ENCODE data around the gene RTN3.

Gene RTN3

DNA sequence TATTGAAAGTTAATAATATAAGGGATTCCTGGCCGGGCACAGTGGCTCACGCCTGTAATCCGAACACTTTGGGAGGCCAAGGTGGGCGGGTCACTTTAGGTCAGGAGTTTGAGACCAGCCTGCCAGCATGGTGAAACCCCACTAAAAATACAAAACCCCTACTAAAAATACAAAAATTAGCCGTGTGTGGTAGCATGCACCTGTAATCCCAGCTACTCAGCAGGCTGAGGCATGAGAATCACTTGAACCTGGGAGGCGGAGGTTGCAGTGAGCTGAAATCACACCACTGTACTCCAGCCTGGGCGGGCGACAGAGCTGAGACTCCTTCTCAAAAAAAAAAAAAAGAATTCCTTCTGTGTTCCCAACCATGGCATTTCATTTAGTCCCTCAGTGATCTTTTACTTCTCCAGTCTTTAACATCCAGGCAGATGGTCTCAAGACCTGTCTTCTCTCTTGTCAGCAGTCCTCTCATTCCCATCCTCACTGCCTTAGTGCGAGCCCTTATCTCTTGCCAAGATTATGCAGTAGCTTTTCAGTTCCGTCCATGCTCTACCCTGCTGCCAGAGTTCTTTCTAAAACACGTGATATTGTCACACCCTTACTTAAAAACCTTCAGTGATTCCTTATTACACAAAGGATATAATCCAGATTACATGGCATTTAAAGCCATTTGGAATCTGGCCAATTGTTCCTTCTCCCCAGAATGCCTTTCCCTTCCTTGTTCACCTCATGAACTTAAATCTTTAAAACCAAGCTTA, 17.9 kb downstream of the RTN3 start:
- Histone ChIP-seq H2AFZ (ENCODE audit: low read depth, low read length, severe bottlenecking) (no peak overlapping the region), H3F3A (ENCODE audit: insufficient read depth) (0 out of 2 replicates have a peak, but pooled peaks cover 3% of the 10 kb centered on the region), H3K4me2 (ENCODE audit: low read depth, low read length, poor library complexity, severe bottlenecking) (no peak overlapping the region), H3K4me3 (ENCODE audit: insufficient read depth, low read length, poor library complexity, severe bottlenecking) (no peak overlapping the region), H3K9me3 (ENCODE audit: insufficient read depth, low read length) (no peaks in the 10 kb centered on the region), H3K79me2 (ENCODE audit: insufficient read depth, low read length) (peaks cover 87% of the 10 kb centered on the region), H3K27me3 (ENCODE audit: low read length) (no peaks in the 10 kb centered on the region), H3K9me2 (replicated peaks; ENCODE audit: insufficient read depth, low read length) (no peaks in the 10 kb centered on the region), H4K20me1 (ENCODE audit: low read depth, low read length) (peaks cover 6% of the 10 kb centered on the region; the same call in 1 of the 2 replicates), H3K9ac (ENCODE audit: low read length) (no peak overlapping the region), H3K36me3 (ENCODE audit: low read length) (no peaks in the 10 kb centered on the region), H3K27ac (ENCODE audit: low read depth, low read length) (no peak overlapping the region)
- TF ChIP-seq EZH2phosphoT487 (conservative IDR thresholded peaks at IDR 0.05; ENCODE audit: low read length), result no peak
- TF ChIP-seq, protein P1, sequence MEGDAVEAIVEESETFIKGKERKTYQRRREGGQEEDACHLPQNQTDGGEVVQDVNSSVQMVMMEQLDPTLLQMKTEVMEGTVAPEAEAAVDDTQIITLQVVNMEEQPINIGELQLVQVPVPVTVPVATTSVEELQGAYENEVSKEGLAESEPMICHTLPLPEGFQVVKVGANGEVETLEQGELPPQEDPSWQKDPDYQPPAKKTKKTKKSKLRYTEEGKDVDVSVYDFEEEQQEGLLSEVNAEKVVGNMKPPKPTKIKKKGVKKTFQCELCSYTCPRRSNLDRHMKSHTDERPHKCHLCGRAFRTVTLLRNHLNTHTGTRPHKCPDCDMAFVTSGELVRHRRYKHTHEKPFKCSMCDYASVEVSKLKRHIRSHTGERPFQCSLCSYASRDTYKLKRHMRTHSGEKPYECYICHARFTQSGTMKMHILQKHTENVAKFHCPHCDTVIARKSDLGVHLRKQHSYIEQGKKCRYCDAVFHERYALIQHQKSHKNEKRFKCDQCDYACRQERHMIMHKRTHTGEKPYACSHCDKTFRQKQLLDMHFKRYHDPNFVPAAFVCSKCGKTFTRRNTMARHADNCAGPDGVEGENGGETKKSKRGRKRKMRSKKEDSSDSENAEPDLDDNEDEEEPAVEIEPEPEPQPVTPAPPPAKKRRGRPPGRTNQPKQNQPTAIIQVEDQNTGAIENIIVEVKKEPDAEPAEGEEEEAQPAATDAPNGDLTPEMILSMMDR (IDR thresholded peaks at IDR 0.05; ENCODE audit: insufficient read depth, low read length, poor library complexity, severe bottlenecking), result no peak

DNA sequence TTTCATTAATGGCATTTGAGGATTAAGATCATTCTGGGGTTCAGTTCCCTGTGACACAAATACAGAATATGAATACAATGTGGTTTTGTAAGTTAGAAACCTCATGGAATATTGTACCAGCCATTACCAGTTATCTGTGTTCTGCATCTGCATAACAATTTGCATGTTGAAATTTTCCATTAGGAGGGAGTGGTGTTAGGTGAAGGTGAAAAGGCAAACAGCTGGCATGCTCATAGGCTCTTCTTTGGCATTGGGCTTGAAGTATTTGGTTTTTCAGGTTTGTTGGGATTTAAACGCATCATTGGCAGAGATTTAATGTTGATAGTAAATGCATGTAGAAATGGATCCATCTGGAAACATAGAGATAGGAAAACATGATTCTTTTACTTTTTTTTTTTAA, 18.6 kb downstream of the RTN3 start:
- H4K20me1 ChIP-seq (ENCODE audit: low read depth, low read length), result peaks cover 6% of the 10 kb centered on the region; the same call in 1 of the 2 replicates
- H3F3A ChIP-seq (ENCODE audit: insufficient read depth), result 0 out of 2 replicates have a peak, but pooled peaks cover under 1% of the 10 kb centered on the region
- H3K79me2 ChIP-seq (ENCODE audit: insufficient read depth, low read length), result peaks cover 88% of the 10 kb centered on the region
- H3K4me3 ChIP-seq (ENCODE audit: insufficient read depth, low read length, poor library complexity, severe bottlenecking), result no peak overlapping the region
- H3K9me3 ChIP-seq (ENCODE audit: insufficient read depth, low read length), result no peaks in the 10 kb centered on the region
- no peak overlapping the region for H3K27ac ChIP-seq (ENCODE audit: low read depth, low read length)
- TF ChIP-seq, protein P1 (IDR thresholded peaks at IDR 0.05; ENCODE audit: insufficient read depth, low read length, poor library complexity, severe bottlenecking), result no peak
- no peak for TF ChIP-seq EZH2phosphoT487 (conservative IDR thresholded peaks at IDR 0.05; ENCODE audit: low read length)
- no peak overlapping the region for H3K9ac ChIP-seq (ENCODE audit: low read length)
- no peak overlapping the region for H2AFZ ChIP-seq (ENCODE audit: low read depth, low read length, severe bottlenecking)
- H3K27me3 ChIP-seq (ENCODE audit: low read length), result no peaks in the 10 kb centered on the region
- H3K4me2 ChIP-seq (ENCODE audit: low read depth, low read length, poor library complexity, severe bottlenecking), result no peak overlapping the region
- no peaks in the 10 kb centered on the region for H3K9me2 ChIP-seq (replicated peaks; ENCODE audit: insufficient read depth, low read length)
- H3K36me3 ChIP-seq (ENCODE audit: low read length), result no peaks in the 10 kb centered on the region

DNA sequence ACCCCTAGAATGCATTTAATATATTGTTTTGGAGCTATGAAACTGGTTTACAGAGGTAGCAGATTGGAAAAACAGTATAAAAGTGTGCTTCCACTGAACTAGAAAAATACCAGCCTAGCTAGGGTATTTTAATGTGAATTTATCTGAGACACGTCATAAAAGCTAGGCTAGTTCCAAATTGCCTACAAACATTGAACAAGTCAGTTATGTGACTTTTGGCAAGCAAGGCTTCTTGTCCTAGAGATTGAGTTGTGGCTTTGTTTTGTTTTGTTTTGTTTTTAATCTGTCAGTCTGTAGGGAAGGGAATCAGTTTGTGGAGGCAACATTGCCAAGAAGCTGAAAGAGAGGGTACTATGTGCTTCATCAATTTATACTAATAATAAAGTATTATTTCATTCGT, 24.2 kb downstream of the RTN3 start:
- Histone ChIP-seq H3K36me3 (ENCODE audit: low read length) (no peaks in the 10 kb centered on the region), H3F3A (ENCODE audit: insufficient read depth) (no peaks in the 10 kb centered on the region), H2AFZ (ENCODE audit: low read depth, low read length, severe bottlenecking) (no peak overlapping the region), H3K9me3 (ENCODE audit: insufficient read depth, low read length) (no peaks in the 10 kb centered on the region), H4K20me1 (ENCODE audit: low read depth, low read length) (peaks cover 5% of the 10 kb centered on the region; the same call in 1 of the 2 replicates), H3K9me2 (replicated peaks; ENCODE audit: insufficient read depth, low read length) (no peaks in the 10 kb centered on the region), H3K27ac (ENCODE audit: low read depth, low read length) (no peak overlapping the region), H3K27me3 (ENCODE audit: low read length) (no peaks in the 10 kb centered on the region), H3K9ac (ENCODE audit: low read length) (no peak overlapping the region), H3K4me2 (ENCODE audit: low read depth, low read length, poor library complexity, severe bottlenecking) (no peak overlapping the region), H3K4me3 (ENCODE audit: insufficient read depth, low read length, poor library complexity, severe bottlenecking) (no peak overlapping the region), H3K79me2 (ENCODE audit: insufficient read depth, low read length) (peaks cover 93% of the 10 kb centered on the region)
- TF ChIP-seq, protein P1 (IDR thresholded peaks at IDR 0.05; ENCODE audit: insufficient read depth, low read length, poor library complexity, severe bottlenecking), result no peak
- TF ChIP-seq EZH2phosphoT487 (conservative IDR thresholded peaks at IDR 0.05; ENCODE audit: low read length), result no peak

Data from SU-DHL-6 (cell line).